ENCODE measurements around the gene TTC28.
"Not testable (repeated sequence)": the region's sequence is repeated elsewhere in the genome, so short reads cannot be mapped to it uniquely, and the experiment has no call there.

TTC28 gene

GRCh38 chr22:28679611-28680287 is at the start of gene TTC28:
Gene TTC28 (minus strand): TSS chr22:28679840. CDS start chr22:28679723, 117 bp downstream.
- DNase-seq (ENCODE audit: low read depth, low spot score): peak; percentile 49

GRCh38 chr22:28728621-28729313 is 49.1 kb upstream of the TTC28 start:
- DNase-seq (ENCODE audit: low read depth, low spot score): no peak

GRCh38 chr22:28728002-28728401 is 48.4 kb upstream of the TTC28 start:
- no peak for DNase-seq (ENCODE audit: low read depth, low spot score)

- DNase-seq (ENCODE audit: low read depth, low spot score): no peak
Observed at GRCh38 chr22:28718044-28718443, 38.4 kb upstream of the TTC28 start.

- no peak for DNase-seq (ENCODE audit: low read depth, low spot score)
Observed at GRCh38 chr22:28716686-28717085, 37.0 kb upstream of the TTC28 start.

- DNase-seq (ENCODE audit: low read depth, low spot score): no peak
Observed at GRCh38 chr22:28715611-28716010, 36.0 kb upstream of the TTC28 start.

GRCh38 chr22:28714043-28714628 is 34.5 kb upstream of the TTC28 start:
- DNase-seq (ENCODE audit: low read depth, low spot score): no peak

GRCh38 chr22:28711820-28712777 is 32.5 kb upstream of the TTC28 start:
- DNase-seq (ENCODE audit: low read depth, low spot score): peak; percentile 46

- DNase-seq (ENCODE audit: low read depth, low spot score): no peak
Observed at GRCh38 chr22:28711341-28711740, 31.7 kb upstream of the TTC28 start.

GRCh38 chr22:28710576-28711191 is 31.0 kb upstream of the TTC28 start:
- DNase-seq (ENCODE audit: low read depth, low spot score): peak; percentile 45

- DNase-seq (ENCODE audit: low read depth, low spot score): no peak
Observed at GRCh38 chr22:28710107-28710506, 30.5 kb upstream of the TTC28 start.

- no peak for DNase-seq (ENCODE audit: low read depth, low spot score)
Observed at GRCh38 chr22:28706845-28707244, 27.2 kb upstream of the TTC28 start.

- no peak for DNase-seq (ENCODE audit: low read depth, low spot score)
Observed at GRCh38 chr22:28703436-28703835, 23.8 kb upstream of the TTC28 start.

GRCh38 chr22:28702891-28703290 is 23.3 kb upstream of the TTC28 start:
- no peak for DNase-seq (ENCODE audit: low read depth, low spot score)

- DNase-seq (ENCODE audit: low read depth, low spot score): not testable (repeated sequence)
Observed at GRCh38 chr22:28693041-28693760, 13.6 kb upstream of the TTC28 start.

- DNase-seq (ENCODE audit: low read depth, low spot score): not testable (repeated sequence)
Observed at GRCh38 chr22:28689796-28690195, 10.2 kb upstream of the TTC28 start.

GRCh38 chr22:28682966-28683365 is 3.3 kb upstream of the TTC28 start:
- DNase-seq (ENCODE audit: low read depth, low spot score): not testable (repeated sequence)

- not testable (repeated sequence) for DNase-seq (ENCODE audit: low read depth, low spot score)
Observed at GRCh38 chr22:28680813-28681490, 1.3 kb upstream of the TTC28 start.

GRCh38 chr22:28678778-28679610 is 646 bp downstream of the TTC28 start:
- not testable (repeated sequence) for DNase-seq (ENCODE audit: low read depth, low spot score)
